ENCODE results near the gene KCTD8.
A peak's percentile ranks its signal among the peaks of the same experiment; 100 is the strongest.

KCTD8 gene

DNA sequence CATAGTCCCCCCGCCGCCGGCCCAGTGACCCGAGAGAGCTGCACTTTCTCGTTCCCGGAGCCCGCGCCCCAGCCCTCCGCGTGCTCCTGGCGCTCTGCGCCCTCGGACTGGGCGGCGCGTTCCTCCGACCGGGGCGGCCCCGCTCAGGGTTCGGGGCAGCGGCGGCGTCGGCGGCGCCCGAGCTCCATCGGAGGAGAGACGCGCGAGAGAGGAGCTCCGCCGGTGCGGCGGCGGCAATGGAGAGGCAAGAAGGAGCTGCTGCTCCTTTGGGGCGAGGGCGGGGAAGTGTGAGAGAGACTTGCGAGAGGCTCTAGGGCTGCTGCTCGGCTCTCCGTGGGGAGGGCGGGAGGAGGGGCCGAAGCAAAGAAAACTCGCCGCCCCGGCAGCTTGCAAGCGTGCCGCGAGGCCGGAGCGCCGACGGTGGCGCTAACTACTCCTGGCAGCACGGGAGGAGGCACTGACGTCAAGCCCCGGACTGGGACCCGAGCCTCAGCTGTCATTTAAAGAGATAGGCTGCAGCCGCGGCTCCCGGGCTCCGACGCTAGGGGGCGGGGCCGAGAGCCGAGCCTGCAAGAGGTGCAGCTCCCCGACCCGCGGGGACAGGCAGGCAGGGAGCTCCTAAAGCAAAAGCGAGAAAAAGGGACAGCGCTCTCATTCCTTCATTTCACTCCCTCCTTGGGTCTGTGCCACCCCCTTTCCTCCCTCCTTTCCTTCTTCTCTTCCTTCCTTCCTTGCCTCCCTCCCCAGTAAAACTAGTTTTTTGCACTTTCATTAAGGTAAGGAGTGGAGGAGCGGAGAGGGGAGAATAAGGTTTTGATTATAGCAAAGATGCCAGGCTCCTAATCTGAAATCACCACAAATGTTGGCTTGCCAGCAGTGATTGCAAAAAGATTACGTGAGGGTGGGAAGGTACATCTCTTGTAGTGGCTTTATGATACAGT is at the start of gene KCTD8:
KCTD8 (minus strand) TSS at position 289 of the 941 bp plus-strand sequence.
- peak; percentile 23 for DNase-seq

DNA sequence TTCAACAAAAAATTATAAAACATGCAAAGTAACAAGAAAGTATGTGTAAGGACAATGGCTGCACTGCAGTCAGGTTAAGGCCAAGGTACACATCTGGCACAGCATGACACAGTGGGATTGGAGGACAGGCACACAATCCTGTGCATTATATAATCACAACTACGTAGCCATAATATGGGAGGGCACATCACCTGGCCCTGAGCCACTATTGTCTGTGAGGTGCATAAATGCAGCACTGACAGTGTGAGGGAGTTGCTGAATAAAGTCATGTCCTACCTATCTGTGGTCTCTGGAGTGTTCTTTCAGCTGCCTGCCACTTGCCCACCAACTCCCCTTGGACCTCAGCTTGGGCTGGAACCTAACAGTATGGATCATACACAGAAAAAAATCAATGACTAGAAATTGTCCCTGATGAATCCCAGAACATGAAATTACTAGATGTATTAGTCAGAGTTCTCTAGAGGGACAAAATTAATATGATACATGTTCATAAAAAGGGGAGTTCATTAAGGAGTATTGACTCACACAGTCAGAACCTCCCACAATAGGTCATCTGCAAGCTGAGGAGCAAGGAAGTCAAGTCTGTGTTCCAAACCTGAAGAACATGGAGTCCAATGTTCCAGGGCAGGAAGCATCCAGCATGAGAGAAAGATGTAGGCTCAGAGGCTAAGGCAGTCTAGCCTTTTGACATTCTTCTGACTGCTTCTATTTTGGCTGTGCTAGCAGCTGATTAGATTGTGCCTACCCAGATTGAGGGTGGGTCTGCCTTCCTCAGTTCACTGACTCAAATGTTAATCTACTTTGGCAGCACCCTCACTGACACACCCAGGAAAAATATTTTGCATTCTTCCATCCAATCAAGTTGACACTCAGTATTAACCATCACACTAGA is 46.4 kb upstream of the KCTD8 start:
- no peak for DNase-seq

DNA sequence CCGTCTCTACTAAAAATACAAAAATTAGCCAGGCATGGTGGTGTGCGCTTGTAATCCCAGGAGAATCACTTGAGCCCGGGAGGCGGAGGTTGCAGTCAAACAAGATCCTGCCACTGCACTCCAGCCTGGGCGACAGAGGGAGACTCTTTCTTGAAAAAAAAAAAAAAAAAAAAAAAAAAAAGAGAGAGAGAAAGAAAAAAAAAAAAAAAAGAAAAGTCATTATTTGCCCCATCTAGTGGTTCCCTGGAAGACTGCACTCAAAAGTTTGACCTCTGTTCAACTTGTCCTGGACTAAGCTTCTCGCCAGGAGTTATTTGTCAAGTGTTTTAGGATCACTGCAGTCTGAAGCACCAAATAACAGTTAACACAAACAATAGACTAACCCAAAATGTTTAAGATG is 45.3 kb upstream of the KCTD8 start:
- DNase-seq = no peak

DNA sequence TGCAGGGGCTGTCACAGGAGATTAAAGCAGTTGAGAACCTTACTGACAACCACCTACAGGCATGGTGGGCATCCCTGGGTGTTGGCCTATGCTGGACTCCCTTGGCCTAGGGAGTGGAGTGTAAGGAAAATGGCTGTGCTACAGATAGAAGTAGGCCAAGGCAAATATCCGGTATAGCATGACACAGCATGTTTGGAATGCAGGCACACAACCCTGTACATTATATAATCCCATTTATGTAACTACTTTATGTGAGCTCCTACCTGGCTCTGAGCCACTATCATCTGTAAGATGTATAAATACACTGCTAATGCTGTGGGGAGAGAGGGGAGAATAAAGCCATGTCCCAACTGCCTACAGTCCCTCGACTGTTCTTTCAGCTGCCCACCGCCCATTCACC is 38.7 kb upstream of the KCTD8 start:
- no peak for DNase-seq

DNA sequence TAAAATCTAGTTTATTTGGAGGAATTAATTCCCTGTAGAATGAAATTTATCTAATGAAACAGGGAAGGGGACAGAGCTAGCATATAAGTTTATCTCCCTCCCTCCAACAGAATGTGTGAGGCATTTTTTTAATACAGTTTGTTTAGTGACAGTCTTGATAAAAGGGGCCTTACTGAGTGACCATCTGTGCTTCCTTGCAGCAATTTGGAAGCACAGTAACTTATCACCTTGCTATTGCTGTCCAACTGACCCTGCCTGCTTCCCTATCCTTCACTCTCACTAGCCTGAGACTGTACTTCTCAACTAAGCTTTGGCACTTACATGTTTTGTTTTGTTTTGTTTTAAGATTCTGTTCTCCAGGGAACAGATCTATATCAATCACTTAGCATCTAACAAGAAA is 31.1 kb upstream of the KCTD8 start:
- DNase-seq = no peak

DNA sequence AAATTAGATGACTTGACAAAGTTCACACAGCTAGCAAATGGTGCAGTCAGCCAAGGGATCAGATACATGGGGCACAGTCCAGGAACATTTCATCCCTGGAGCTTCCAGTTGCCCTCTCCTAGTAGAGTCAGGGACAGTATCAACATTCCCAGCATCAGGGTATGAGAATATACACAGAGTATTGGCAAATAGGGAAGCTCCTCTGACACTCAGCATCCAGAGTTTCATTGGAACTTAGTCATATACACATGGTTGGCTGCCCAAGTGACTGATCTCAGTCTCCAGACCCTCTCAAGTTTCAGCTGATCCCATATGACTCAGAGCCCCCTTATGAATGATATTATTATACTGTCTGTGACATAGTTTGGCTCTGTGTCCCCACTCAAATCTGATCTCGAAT is 13.7 kb upstream of the KCTD8 start:
- no peak for DNase-seq

DNA sequence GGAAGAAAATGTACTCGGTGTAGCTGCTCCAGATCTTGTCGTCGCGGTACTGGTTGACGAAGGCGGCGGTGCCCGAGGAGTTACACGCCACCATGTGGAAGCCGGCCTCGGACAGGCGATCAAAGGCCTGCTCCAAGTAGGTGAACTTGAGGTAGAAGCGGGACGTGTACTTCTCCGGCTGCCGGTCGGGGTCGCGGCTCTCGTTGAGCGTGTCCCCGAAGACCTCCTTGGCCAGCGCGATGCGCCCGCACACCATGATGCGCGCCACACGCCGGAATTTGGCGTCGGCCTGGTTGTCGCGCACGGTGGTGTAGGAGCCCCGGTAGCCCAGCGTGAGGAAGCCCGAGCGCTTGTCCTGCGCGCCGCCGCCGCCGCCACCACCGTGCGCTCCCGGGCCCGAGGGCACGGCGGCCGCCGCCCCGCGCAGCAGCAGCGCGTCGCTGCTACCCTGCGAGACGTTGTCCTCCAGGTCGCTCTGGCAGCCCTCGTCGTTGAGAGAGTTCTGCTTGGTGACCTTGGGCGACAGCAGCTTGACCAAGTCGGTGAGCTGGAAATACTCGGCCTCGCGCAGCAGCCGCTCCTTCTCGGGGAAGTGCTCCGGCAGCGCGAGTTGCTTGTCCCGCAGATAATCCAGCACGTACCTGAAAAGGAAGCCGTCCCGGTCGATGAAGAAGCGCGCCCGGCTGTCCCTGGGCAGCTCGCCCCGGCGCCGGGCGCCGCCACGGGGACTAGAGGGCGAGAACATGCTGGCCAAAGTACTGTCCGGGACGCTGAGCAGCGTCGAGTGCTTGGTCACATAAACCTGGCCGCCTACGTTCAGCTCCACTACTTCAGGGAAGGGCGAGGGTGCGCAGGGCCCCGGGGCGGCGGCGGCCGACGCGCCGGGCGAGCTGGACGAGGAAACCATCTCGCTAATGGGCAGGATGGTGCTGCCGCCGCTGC is 775 bp downstream of the KCTD8 start:
- DNase-seq = no peak

DNA sequence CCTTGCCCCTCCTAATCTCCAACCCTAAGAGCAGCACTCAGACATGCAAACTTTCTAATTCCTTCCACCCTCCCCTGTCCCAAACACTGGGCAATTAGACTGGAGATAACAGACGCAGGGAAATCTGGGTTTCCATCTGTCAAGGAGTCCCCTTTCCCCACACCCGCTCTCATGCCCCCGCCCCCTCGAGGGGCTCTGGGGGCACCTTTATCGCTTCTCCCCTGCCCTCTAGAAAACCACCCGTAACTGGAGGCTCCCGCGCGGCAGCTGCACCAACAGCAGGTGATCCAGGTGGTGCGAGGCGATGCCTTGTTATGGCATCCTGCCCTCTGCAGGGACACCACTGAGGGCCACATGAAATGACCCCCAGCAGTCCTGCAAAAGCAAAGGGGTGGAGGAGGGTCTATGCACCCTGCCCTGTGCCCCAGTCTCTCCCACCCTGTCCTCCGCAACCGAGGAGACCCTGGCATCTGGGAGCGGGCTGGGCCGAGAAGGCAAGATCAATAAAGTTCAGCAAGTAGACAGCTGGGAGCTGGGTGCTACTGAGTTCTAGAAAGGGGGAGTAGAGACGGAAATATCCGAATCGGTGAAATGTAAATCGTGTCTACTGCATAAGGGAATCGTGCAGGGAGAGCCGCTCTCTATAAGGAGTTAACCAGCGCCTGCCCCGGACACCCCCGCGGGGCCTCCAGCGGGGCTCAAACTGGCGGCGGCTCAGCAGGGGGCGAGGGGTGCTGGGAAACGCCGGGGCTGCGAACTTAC is 1.6 kb downstream of the KCTD8 start:
- no peak for DNase-seq

DNA sequence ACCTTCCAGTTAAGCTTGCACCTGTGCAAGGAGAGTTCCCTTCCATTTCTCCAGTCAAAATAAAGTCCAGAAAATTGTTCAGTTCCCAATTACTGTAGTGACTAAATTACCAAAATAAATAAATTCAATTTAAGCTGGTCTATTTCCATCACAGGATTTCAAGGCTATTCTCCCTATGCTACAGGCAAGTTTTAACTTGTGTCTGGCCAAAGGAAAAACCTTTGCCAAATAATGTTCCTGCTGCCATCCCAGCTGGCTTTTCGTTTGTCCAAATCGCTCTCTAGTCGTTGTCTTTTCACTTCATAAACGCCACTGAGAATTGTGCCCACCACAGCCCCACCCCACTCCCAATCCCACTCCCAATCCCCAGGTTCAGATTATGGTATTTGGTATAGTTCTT is 2.4 kb downstream of the KCTD8 start:
- no peak for DNase-seq

DNA sequence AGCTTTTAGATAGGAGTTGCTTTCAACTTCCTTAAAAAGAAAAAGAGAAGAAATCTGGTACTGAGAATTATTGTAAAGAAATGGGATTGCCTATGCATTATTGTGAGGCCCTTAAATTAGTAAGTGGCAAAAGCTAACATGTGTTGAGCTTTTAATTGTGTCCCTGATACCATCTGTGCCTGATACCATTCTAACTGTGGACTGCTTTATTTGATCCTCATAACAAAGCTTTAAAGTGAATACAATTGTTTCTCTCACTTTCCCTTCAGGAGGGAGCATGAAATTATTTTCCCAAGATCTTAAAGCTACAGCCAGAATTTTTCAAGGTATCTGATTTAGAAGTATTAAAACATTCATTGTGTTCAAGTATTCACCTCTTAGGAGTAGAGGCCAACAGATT is 9.9 kb downstream of the KCTD8 start:
- no peak for DNase-seq

DNA sequence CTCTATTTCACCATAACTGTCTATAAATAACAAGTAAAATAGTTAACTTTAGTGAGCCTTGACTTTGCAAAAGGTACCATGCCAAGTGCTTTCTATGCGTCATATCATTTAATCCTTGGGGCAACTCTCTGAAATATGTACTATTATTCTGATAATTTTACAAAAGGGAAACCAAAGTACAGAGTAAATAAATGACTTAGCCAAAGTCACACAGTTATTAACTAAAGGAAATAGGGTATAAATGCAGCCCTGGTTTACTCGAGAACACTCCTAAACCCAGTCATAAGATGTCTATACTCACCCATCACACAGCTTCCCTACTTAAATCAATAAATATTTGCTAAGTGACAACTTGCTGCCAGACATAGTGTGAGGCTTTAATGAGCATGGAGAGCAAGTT is 14.4 kb downstream of the KCTD8 start:
- DNase-seq = no peak

DNA sequence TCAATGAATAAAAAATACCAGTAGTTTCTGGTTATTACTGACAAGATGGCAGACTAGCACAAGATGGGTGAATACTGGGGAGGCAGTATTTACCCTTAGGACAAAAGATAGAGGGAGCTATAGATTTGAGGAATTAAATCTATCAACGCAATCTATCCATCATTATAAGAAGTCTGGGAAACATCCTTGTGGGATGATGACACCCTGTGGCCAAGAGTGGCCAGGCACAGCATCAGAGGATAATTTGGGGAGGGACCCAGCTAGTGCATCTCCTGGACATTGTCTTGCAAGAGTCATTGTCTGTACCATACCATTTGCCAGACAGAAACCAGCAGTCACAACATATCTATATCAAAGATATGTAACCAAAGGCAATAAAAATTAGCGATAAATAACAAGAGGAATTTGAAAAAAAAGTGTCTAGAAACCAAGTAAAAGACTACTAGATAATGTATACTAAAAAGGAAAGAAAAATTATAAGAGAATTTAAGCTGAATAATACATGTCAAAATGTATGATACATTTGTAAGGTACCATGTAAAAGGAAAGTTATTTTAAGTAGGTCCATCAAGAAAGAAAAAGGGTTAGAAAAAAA is 22.9 kb downstream of the KCTD8 start:
- no peak for DNase-seq

DNA sequence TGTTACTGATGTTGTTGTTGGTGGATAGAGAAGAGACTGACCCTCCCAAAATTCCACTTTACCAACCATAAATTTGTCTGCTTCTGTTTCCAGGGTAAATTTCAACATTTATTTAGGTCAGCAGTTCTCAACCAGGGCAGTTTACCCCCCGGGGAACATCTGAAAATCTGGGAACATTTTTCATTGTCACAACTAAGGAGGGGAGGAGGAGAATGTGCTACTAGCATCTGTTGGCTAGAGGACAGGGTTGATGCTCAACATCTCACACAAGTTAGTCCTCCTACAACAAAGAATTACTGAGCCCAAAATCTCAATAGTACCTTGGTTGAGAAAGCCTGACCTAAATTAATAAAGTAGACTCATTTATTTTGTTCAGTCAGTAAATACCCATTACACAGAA is 25.7 kb downstream of the KCTD8 start:
- DNase-seq = no peak

DNA sequence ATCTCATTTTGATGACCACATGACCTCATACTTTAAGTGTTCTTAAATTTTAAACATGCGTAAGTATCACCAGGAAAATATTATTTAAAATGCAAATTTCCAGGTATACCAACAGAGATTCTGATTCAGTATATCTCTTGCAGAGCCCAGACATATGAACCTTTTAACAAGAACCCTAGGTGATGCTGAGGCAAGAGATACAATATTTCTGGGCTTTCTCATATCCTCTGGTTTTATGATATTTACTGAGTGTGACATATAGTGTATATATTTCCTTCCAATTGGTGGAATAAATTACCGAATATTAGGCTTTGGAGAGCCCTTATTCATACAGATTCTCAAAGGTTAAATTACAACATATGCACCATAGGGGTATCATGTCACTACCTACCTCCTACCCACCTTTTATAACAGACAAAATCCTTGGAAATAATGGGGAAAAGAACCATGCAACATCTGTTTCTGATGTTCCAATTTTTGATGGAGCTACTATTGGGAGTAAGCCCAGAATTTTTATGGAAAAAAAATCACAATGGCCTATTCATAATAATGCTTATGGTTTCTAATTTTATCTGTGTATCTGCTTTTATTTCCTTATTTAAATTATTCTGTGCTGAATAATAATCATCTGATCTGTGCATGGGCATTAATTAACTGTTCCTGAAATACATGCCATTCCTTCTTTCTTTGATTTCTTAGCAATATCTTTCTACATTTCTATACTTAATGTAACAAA is 27.1 kb downstream of the KCTD8 start:
- no peak for DNase-seq

DNA sequence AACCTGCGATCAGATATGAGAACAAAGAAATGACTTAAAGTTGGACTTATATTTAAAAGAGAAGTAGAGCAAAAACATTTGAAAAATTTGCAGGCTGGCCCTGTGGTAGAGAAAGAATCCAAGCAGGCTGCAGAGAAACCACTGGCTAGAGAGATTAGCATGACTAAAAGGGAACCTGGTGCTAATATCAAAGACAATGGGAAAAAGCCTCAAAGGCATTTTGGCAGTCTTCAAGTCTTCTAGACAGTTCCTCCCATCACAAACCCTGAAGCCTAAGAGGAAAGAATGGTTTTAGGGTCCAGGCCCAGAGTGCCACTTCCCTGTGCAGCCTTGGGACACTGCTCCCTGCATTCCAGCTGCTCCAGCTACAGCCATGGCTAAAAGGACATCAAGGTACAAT is 33.4 kb downstream of the KCTD8 start:
- no peak for DNase-seq

DNA sequence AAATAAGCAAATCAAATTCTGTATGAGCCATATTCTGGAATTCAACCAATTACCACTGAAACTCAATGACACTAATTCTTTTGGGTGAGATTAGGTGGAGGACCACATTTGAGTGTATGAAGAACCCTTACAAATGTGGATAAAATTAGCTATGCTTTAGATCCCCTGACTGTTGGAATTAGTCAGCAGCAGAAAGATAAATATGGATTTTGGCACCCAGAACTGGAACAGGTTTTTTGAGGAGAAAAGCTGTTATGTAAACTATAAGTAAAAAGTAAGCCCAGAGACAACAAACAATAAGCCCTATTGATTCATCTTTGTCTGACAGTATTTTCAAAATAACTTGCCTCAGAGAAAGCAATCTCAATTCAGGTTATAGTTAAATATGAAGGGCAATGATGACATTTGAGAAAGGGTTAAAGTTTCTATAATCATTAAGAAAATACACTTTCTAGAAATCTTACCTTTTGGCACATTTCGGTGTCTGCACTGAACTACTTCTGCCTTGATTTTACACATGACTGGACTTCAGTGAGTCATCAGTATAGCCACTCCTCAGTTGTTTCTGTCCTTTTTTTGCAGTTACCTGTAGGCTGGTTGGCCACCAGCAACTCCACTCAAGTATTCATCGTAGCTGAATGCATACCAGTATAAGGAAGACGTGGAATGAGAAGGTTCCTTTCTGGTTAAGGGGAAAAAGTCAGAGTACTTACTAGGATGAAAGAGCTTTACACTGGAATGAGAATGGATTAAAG is 80.0 kb downstream of the KCTD8 start:
- no peak for DNase-seq

DNA sequence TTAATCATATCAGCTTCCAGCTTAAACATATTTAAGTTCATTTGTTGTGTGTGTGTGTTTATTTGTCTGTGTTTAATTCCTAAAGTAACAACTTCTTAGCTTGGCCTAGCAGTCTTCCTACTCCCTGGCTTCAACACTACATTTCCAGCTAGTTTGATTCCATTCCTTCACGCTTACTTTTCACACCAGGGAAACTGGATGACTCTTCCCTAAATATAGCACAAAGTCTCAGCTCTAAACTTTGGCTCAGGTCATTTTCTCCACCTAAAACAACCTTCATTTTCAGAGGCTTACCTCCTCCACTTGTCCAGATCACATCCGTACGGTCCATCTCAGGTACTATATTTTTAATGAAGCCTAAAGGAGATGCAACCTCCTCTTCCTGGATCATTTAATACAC is 94.4 kb downstream of the KCTD8 start:
- no peak for DNase-seq

DNA sequence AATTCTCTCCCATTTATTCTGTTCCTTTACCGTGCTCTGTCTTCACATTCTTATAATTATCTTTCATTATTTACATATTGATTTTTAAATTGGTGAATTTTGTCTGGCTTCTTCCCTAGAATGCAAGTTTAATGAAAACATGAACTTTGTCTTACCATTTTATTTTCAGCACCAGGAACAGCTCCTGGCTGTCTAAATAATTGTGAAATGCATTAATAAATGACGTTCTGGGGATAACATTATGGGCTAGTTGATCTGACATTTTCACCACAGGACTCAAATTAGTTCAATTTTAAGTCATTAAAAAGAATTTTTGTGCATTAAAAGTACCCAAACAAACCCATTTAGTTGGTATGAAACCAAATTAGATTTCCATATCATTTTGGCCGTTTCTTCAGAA is 97.5 kb downstream of the KCTD8 start:
- DNase-seq = no peak

DNA sequence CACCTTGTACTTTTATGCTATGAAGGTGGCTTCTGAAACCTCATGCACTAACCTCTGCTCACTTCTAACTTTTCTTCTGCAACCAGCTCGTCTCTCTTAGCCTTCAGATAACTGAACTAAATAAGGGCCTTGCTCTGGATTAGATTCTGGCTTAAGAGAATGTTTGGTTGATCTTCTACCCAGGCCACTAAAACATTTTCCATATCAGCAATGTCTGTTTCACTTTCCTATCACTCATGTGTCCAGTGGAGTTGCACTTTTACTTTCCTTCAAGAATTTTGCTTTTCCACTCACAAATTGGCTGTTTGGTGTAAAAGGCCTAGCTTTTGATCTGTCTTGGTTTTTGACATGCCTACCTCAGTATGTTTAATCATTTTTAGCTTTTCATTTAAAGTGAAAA is 105.8 kb downstream of the KCTD8 start:
- DNase-seq = no peak

DNA sequence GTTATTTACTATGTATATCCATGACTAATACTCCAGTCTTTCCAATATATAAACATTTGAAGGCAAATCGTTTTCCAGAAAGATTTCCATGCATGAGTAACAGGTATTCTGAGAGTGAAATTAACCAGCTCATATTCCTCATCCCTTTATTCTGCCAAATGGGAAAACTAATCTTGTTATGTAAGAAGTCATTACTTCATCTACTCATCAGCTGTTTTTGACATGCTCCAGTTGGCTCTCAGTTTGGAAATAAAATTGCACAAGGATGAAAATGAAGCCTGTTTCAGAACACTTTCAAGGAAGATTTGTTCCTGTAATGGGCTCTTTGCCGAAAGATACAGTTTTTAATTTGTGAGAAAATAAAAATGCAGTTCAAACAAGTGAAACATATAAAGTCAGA is 121.9 kb downstream of the KCTD8 start:
- no peak for DNase-seq
